ENCODE results near the gene OTOG.

GRCh38 chr11:17513853-17514252 is 33.2 kb upstream of the OTOG start:
- no peak for TF ChIP-seq CTCF (IDR thresholded peaks at IDR 0.05)
- TF ChIP-seq EZH2 (IDR thresholded peaks at IDR 0.05; ENCODE audit: borderline replicate concordance, insufficient read depth, low read depth, low read length, poor library complexity, severe bottlenecking), result no peak
